MM.1S (cell line): ENCODE results near the gene KNG1.

Source experiments
- DNase-seq: peaks from one replicate; pipeline ENCODE4 v3.0.0-alpha.2; 2015
- H2AFZ ChIP-seq: fragments of 300-600 bp; sonication (generic); 2 replicates; pipeline ENCODE4 v1.6.0; 2016; ENCODE audit warnings: antibody characterized with exemption, low read length
- H3F3A ChIP-seq: fragments of 300-600 bp; sonication (generic); 2 replicates; pipeline ENCODE4 v1.6.1; 2016; ENCODE audit warnings: mild to moderate bottlenecking, antibody characterized with exemption, low read length, moderate library complexity, mixed read lengths; ENCODE audit not compliant: insufficient read depth
- H3K27ac ChIP-seq: fragments of 300-600 bp; sonication (generic); 2 replicates; pipeline ENCODE4 v1.5.1; 2016; ENCODE audit warnings: mild to moderate bottlenecking, low read length
- H3K27me3 ChIP-seq: fragments of 300-600 bp; sonication (generic); replicated peaks from 2 replicates; pipeline ENCODE4 v1.6.0; 2016; ENCODE audit warnings: low read length; ENCODE audit not compliant: insufficient read depth
- H3K36me3 ChIP-seq: fragments of 300-600 bp; sonication (generic); replicated peaks from 2 replicates; pipeline ENCODE4 v1.6.1; 2016; ENCODE audit warnings: mild to moderate bottlenecking, low read length, mixed read lengths; ENCODE audit not compliant: insufficient read depth
- H3K4me1 ChIP-seq: fragments of 300-600 bp; sonication (generic); 2 replicates; pipeline ENCODE4 v1.6.1; 2016; ENCODE audit warnings: low read length, mixed read lengths
- H3K4me2 ChIP-seq: fragments of 300-600 bp; sonication (generic); 2 replicates; pipeline ENCODE4 v1.6.0; 2016; ENCODE audit warnings: low read depth, low read length
- H3K4me3 ChIP-seq: fragments of 300-600 bp; sonication (generic); 2 replicates; pipeline ENCODE4 v1.5.1; 2016; ENCODE audit warnings: low read length, mixed read lengths
- H3K79me2 ChIP-seq: fragments of 300-600 bp; sonication (generic); 2 replicates; pipeline ENCODE4 v1.6.1; 2016; ENCODE audit warnings: mixed run types, low read length, mixed read lengths
- H3K9ac ChIP-seq: fragments of 300-600 bp; sonication (generic); 2 replicates; pipeline ENCODE4 v1.6.1; 2016; ENCODE audit warnings: low read length, mixed read lengths
- H3K9me2 ChIP-seq: fragments of 300-600 bp; sonication (generic); replicated peaks from 2 replicates; pipeline ENCODE4 v1.6.1; 2016; ENCODE audit warnings: mild to moderate bottlenecking, low read length, mixed read lengths; ENCODE audit not compliant: insufficient read depth
- H3K9me3 ChIP-seq: fragments of 300-600 bp; sonication (generic); replicated peaks from 2 replicates; pipeline ENCODE4 v1.6.1; 2016; ENCODE audit warnings: mild to moderate bottlenecking, low read length, mixed read lengths; ENCODE audit not compliant: insufficient read depth
- H4K20me1 ChIP-seq: fragments of 300-600 bp; sonication (generic); 2 replicates; pipeline ENCODE4 v1.6.1; 2016; ENCODE audit warnings: mild to moderate bottlenecking, low read length, moderate library complexity, mixed read lengths; ENCODE audit not compliant: insufficient read depth
- CTCF ChIP-seq: fragments of 300-600 bp; sonication (generic); IDR thresholded peaks from 2 replicates; pipeline ENCODE4 v1.5.1; 2016; ENCODE audit warnings: antibody characterized with exemption, low read length, mixed read lengths
- EZH2 ChIP-seq: fragments of 300-600 bp; sonication (generic); optimal IDR thresholded peaks from 2 replicates; pipeline ENCODE3; 2017; ENCODE audit warnings: low read depth, mild to moderate bottlenecking, antibody characterized with exemption, low read length, mixed read lengths
- EZH2phosphoT487 ChIP-seq: fragments of 300-600 bp; sonication (generic); IDR thresholded peaks from 2 replicates; pipeline ENCODE4 v1.6.1; 2018; ENCODE audit warnings: antibody characterized with exemption, low read length

Gene KNG1

DNA sequence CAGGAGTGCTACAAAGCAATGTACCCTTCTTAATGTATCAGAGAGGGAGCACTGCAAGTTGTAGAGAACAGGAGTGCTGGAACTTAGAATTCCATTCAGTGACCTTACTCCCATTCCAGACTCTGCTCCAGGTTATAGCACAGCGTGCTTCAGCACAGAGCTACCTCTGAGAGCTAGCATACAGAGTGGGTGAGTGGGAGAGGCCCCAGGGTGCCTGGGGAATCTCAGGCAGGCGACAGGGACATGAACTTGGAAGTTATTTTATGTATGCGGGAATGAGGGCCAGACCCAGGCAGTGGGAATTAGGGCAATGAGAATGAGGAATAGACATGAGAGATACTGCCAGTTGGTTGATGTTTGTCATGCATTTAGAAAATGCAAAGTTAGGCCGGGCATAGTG lies 3.7 kb upstream of the KNG1 start:
- Histone ChIP-seq H3K79me2 (no peaks in the 10 kb centered on the region), H3F3A (no peaks in the 10 kb centered on the region), H3K36me3 (no peaks in the 10 kb centered on the region), H4K20me1 (no peaks in the 10 kb centered on the region), H3K27ac (no peak overlapping the region), H3K27me3 (no peaks in the 10 kb centered on the region), H3K9me2 (no peaks in the 10 kb centered on the region), H3K4me3 (no peak overlapping the region), H3K9me3 (no peaks in the 10 kb centered on the region), H3K4me1 (no peaks in the 10 kb centered on the region), H2AFZ (no peak overlapping the region), H3K9ac (no peak overlapping the region), H3K4me2 (no peak overlapping the region)
- no peak for TF ChIP-seq EZH2phosphoT487
- no peak for TF ChIP-seq CTCF
- no peak for TF ChIP-seq EZH2
- DNase-seq = no peak

GRCh38 chr3:186719945-186720739 lies 3.0 kb downstream of the KNG1 start:
- no peaks in the 10 kb centered on the region for H3K79me2 ChIP-seq
- no peaks in the 10 kb centered on the region for H3K4me1 ChIP-seq
- H2AFZ ChIP-seq = no peak overlapping the region
- H3K27me3 ChIP-seq = no peaks in the 10 kb centered on the region
- H3K36me3 ChIP-seq = no peaks in the 10 kb centered on the region
- H3K9ac ChIP-seq = no peak overlapping the region
- no peaks in the 10 kb centered on the region for H3K9me2 ChIP-seq
- TF ChIP-seq EZH2phosphoT487 = no peak
- no peak for TF ChIP-seq EZH2
- no peak for TF ChIP-seq CTCF
- H3K4me3 ChIP-seq = no peak overlapping the region
- H3K27ac ChIP-seq = no peak overlapping the region
- no peaks in the 10 kb centered on the region for H4K20me1 ChIP-seq
- H3K4me2 ChIP-seq = no peak overlapping the region
- H3K9me3 ChIP-seq = no peaks in the 10 kb centered on the region
- DNase-seq = no peak
- no peaks in the 10 kb centered on the region for H3F3A ChIP-seq

- TF ChIP-seq CTCF (no peak), EZH2phosphoT487 (no peak), EZH2 (no peak)
- no peaks in the 10 kb centered on the region for H3K36me3 ChIP-seq
- H3K4me2 ChIP-seq = no peak overlapping the region
- DNase-seq = no peak
- no peaks in the 10 kb centered on the region for H3K27me3 ChIP-seq
- no peak overlapping the region for H3K9ac ChIP-seq
- H3K9me2 ChIP-seq = no peaks in the 10 kb centered on the region
- no peak overlapping the region for H3K27ac ChIP-seq
- H3K4me1 ChIP-seq = no peaks in the 10 kb centered on the region
- H3K9me3 ChIP-seq = no peaks in the 10 kb centered on the region
- H4K20me1 ChIP-seq = no peaks in the 10 kb centered on the region
- no peak overlapping the region for H2AFZ ChIP-seq
- H3K79me2 ChIP-seq = no peaks in the 10 kb centered on the region
- H3K4me3 ChIP-seq = no peak overlapping the region
- no peaks in the 10 kb centered on the region for H3F3A ChIP-seq
These were observed 5.3 kb downstream of the KNG1 start for GRCh38 chr3:186722457-186722856.
